Smooth muscle cell (in vitro differentiated cells): ENCODE measurements around the gene LRRC8B. TPM values are rescaled to one million over a fixed set of nuclear protein-coding genes. Genes with fewer than 3 reads are reported as not detected.
"Not testable (repeated sequence)": the region's sequence is repeated elsewhere in the genome, so short reads cannot be mapped to it uniquely, and the experiment has no call there.

Experiments
- DNase-seq: peaks from one replicate; lab custom pipeline; 2025; ENCODE audit not compliant: unreplicated experiment; lab: John Stamatoyannopoulos, UW
- H2AFZ ChIP-seq: fragments of 200-600 bp; sonication (generic); 2 replicates; pipeline ENCODE4 v1.6.0; 2016; ENCODE audit warnings: antibody characterized with exemption, low read depth, mild to moderate bottlenecking
- H3F3A ChIP-seq: fragments of 200-600 bp; sonication (generic); 2 replicates; pipeline ENCODE4 v1.6.0; 2017; ENCODE audit warnings: antibody characterized with exemption, low read depth
- H3K27ac ChIP-seq: fragments of 200-600 bp; sonication (generic); 2 replicates; pipeline ENCODE4 v1.5.1; 2016; ENCODE audit warnings: low read depth, mild to moderate bottlenecking
- H3K27me3 ChIP-seq: fragments of 200-600 bp; sonication (generic); 2 replicates; pipeline ENCODE4 v1.6.1; 2016; ENCODE audit warnings: low read depth, mild to moderate bottlenecking
- H3K36me3 ChIP-seq: fragments of 200-600 bp; sonication (generic); 2 replicates; pipeline ENCODE4 v1.5.1; 2016; ENCODE audit warnings: low read depth
- H3K4me1 ChIP-seq: fragments of 200-600 bp; sonication (generic); 2 replicates; pipeline ENCODE4 v1.5.1; 2016; ENCODE audit warnings: low read depth
- H3K4me2 ChIP-seq: fragments of 200-600 bp; sonication (generic); 2 replicates; pipeline ENCODE4 v1.6.0; 2016; ENCODE audit warnings: mild to moderate bottlenecking
- H3K4me3 ChIP-seq: fragments of 200-600 bp; sonication (generic); 2 replicates; pipeline ENCODE4 v1.5.1; 2016; ENCODE audit warnings: mild to moderate bottlenecking
- H3K79me2 ChIP-seq: fragments of 200-600 bp; sonication (generic); 2 replicates; pipeline ENCODE4 v1.6.0; 2016; ENCODE audit warnings: low read depth, mild to moderate bottlenecking
- H3K9ac ChIP-seq: fragments of 200-600 bp; sonication (generic); 2 replicates; pipeline ENCODE4 v1.6.0; 2016; ENCODE audit warnings: low read depth
- H3K9me3 ChIP-seq: fragments of 200-600 bp; sonication (generic); replicated peaks from 2 replicates; pipeline ENCODE4 v1.5.1; 2016; ENCODE audit warnings: low read depth
- H4K20me1 ChIP-seq: fragments of 200-600 bp; sonication (generic); 2 replicates; pipeline ENCODE4 v1.6.0; 2016; ENCODE audit warnings: low read depth
- WGBS: methylation state at CpG from one replicate; pipeline ENCODE4 v1.1.7; 2016; ENCODE audit warnings: low lambda C conversion rate; 5-methylcytosine and 5-hydroxymethylcytosine counted together
- polyA plus RNA-seq: library from polyadenylated mRNA; unstranded; fragments of >200 nt; fragmentation: Nextera tagmentation; extraction: Ambion mirVana; gene quantifications from 2 replicates; pipeline ENCODE4 v1.2.1, GENCODE V29; 2016
- total RNA-seq: library from RNA; depleted of rRNA; stranded (reverse); fragments of >200 nt; gene quantifications from 2 replicates; pipeline ENCODE4 v1.2.3, GENCODE V29; 2014
- TF ChIP-seq, protein P1 (sequence below): fragments of 200-600 bp; sonication (generic); IDR thresholded peaks from 2 replicates; pipeline ENCODE4 v1.5.1; 2017; ENCODE audit warnings: borderline replicate concordance, mild to moderate bottlenecking, antibody characterized with exemption; ENCODE audit not compliant: insufficient read depth, poor library complexity, severe bottlenecking

Gene LRRC8B
- total and polyA plus RNA-seq, 2 experiments from 2014 or later: 1.5 to 4.6 TPM

DNA sequence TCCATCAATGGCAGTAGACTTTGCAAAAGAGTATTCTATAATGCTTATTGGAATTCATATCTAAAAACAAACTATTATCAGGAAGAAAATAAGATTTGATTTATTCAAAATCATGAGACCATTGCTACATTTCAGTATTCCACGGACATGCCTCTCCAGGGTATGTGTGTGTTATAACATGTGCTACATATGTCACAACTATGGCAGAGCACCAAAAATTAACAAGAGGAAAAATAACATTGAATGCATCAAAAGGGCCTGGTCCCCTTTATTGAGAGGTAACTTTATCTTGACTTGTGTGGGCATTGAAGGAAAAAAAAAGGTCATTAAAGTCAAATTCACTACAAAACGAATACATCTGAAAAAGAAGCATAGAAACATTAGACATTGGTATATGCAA is 22.6 kb upstream of the LRRC8B start:
- H3K4me1 ChIP-seq: no peaks in the 10 kb centered on the region
- TF ChIP-seq, protein P1, sequence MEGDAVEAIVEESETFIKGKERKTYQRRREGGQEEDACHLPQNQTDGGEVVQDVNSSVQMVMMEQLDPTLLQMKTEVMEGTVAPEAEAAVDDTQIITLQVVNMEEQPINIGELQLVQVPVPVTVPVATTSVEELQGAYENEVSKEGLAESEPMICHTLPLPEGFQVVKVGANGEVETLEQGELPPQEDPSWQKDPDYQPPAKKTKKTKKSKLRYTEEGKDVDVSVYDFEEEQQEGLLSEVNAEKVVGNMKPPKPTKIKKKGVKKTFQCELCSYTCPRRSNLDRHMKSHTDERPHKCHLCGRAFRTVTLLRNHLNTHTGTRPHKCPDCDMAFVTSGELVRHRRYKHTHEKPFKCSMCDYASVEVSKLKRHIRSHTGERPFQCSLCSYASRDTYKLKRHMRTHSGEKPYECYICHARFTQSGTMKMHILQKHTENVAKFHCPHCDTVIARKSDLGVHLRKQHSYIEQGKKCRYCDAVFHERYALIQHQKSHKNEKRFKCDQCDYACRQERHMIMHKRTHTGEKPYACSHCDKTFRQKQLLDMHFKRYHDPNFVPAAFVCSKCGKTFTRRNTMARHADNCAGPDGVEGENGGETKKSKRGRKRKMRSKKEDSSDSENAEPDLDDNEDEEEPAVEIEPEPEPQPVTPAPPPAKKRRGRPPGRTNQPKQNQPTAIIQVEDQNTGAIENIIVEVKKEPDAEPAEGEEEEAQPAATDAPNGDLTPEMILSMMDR: no peak
- DNase-seq: no peak
- H3K9ac ChIP-seq: no peak overlapping the region
- H3F3A ChIP-seq: no peaks in the 10 kb centered on the region
- no peak overlapping the region for H2AFZ ChIP-seq
- H3K27ac ChIP-seq: no peak overlapping the region
- no peaks in the 10 kb centered on the region for H3K79me2 ChIP-seq
- H4K20me1 ChIP-seq: no peaks in the 10 kb centered on the region
- no peak overlapping the region for H3K4me3 ChIP-seq
- no peaks in the 10 kb centered on the region for H3K36me3 ChIP-seq
- H3K9me3 ChIP-seq: no peaks in the 10 kb centered on the region
- H3K4me2 ChIP-seq: no peak overlapping the region
- H3K27me3 ChIP-seq: peaks cover 5% of the 10 kb centered on the region
- 78% methylated on average over 2 of the region's 2 CpGs for WGBS

DNA sequence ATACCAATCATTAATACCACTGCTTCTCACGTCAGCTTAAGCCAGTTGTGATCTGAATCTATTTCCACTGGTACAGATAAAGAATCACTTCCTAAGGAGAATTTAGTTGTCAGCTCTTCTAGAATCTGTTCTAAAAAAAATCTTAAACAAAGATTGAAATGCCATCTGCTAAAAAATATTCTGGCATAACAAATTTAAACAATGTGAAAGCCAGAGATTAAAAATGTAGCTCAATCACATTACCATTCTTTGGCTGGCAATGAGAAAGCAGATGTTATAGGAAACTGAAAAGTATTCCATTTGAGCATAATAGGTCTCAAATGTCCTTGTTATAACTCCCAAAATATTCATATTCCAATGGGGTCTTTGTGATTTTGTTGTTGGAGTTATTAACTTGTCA is 21.7 kb upstream of the LRRC8B start:
- H3K4me1 ChIP-seq: no peaks in the 10 kb centered on the region
- H4K20me1 ChIP-seq: no peaks in the 10 kb centered on the region
- no peak overlapping the region for H3K27ac ChIP-seq
- no peak overlapping the region for H3K4me3 ChIP-seq
- no peak overlapping the region for H2AFZ ChIP-seq
- no peaks in the 10 kb centered on the region for H3F3A ChIP-seq
- H3K4me2 ChIP-seq: no peak overlapping the region
- WGBS: 83% methylated on average over 1 of the region's 1 CpG
- no peak for DNase-seq
- no peaks in the 10 kb centered on the region for H3K9me3 ChIP-seq
- TF ChIP-seq, protein P1: no peak
- H3K36me3 ChIP-seq: no peaks in the 10 kb centered on the region
- H3K27me3 ChIP-seq: peaks cover 5% of the 10 kb centered on the region
- H3K9ac ChIP-seq: no peak overlapping the region
- no peaks in the 10 kb centered on the region for H3K79me2 ChIP-seq

DNA sequence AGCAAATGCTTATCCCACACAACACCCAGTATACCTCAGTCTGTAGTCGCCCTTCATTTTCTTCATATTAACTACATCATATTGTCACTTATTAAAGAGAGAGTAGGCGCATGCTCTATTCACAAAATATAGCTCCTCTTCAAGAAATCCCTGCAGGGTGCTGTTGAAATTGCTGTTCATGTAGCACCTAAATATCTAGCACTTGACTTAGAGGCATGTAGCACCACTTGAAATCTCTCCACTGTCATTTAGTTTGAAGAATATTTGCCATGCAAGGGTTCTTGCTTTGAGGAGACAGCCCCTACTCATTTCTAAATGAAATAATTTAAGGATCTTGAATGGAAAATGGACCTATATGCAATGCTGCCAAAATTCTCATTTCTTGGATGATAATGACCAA is 20.9 kb upstream of the LRRC8B start:
- Histone ChIP-seq H3K4me1 (no peaks in the 10 kb centered on the region), H3K27me3 (peaks cover 5% of the 10 kb centered on the region), H3K4me2 (no peak overlapping the region), H3K9me3 (no peaks in the 10 kb centered on the region), H3K79me2 (no peaks in the 10 kb centered on the region), H3K4me3 (no peak overlapping the region), H3K9ac (no peak overlapping the region), H3K36me3 (no peaks in the 10 kb centered on the region), H3K27ac (no peak overlapping the region), H4K20me1 (no peaks in the 10 kb centered on the region), H2AFZ (no peak overlapping the region), H3F3A (no peaks in the 10 kb centered on the region)
- TF ChIP-seq, protein P1: no peak
- no peak for DNase-seq
- whole genome bisulfite sequencing: 90% methylated on average over 2 of the region's 2 CpGs

DNA sequence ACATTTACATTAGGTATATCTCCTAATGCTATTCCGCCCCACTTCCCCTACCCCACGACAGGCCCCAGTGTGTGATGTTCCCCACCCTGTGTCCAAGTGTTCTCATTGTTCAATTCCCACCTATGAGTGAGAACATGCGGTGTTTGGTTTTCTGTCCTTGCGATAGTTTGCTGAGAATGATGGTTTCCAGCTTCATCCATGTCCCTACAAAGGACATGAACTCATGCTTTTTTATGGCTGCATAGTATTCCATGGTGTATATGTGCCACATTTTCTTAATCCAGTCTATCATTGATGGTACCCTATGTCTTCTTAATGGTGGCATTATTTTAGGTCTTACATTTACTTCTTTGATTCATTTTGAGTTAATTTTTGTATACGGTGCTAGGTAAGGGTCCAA is 14.6 kb upstream of the LRRC8B start:
- H3K36me3 ChIP-seq, H3K9ac ChIP-seq, H3K27me3 ChIP-seq, H3K27ac ChIP-seq, H3K4me2 ChIP-seq, H4K20me1 ChIP-seq, H3K79me2 ChIP-seq, H3F3A ChIP-seq, H3K4me3 ChIP-seq, DNase-seq, H3K9me3 ChIP-seq, H3K4me1 ChIP-seq, H2AFZ ChIP-seq: not testable (repeated sequence)
- WGBS: 92% methylated on average over 5 of the region's 5 CpGs
